A549 (cell line): ENCODE data around the gene CHST11. TPM values are rescaled to one million over a fixed set of nuclear protein-coding genes. Genes with fewer than 3 reads are reported as not detected.

Experiments used
- ATAC-seq, 2 experiments: fragments of 200-7000 bp in 1 of 2; fragments of >200 bp in 1 of 2; cut with Nextera tagmentation in 1 of 2; cut with Tn5 transposase in 1 of 2; 3 replicates each; pipeline versions ENCODE4 v1.8.0 to v1.9.1; 2018 to 2020; ENCODE audit warnings: mild to moderate bottlenecking in 1 of 2, moderate library complexity in 1 of 2
- CTCF ChIA-PET: fragments of 300-600 bp; sonication (Branson Sonifier 250); formaldehyde crosslinking; extraction: SDS; loops from one replicate; lab custom pipeline; 2021; ENCODE audit warnings: antibody characterized with exemption, inconsistent platforms; lab: Yijun Ruan, JAX
- POLR2A ChIA-PET: fragments of 350-600 bp; formaldehyde crosslinking; extraction: SDS; loops from one replicate; lab custom pipeline; 2021; ENCODE audit warnings: antibody characterized with exemption, inconsistent platforms; lab: Yijun Ruan, JAX
- DNase-seq, 2 experiments: peaks; one replicate each; pipeline versions ENCODE4 v3.0.0 to v3.0.0-alpha.2; 2011 to 2016; ENCODE audit warnings: low read depth in 1 of 2, low spot score in 1 of 2
- FAIRE-seq: peaks from 2 replicates; lab custom pipeline; 2011; peaks lifted over from hg19 to GRCh38; lab: Jason Lieb, UNC
- H3K27ac ChIP-seq, 2 experiments: fragments of >200 bp; sonication (Bioruptor Twin); formaldehyde crosslinking; 3 replicates each; pipeline ENCODE4 v1.5.1; 2016 to 2017
- H3K4me1 ChIP-seq: fragments of >200 bp; sonication (Bioruptor Twin); formaldehyde crosslinking; 3 replicates; pipeline ENCODE4 v1.6.1; 2016
- H3K4me2 ChIP-seq: fragments of >200 bp; sonication (Bioruptor Twin); formaldehyde crosslinking; 3 replicates; pipeline ENCODE4 v1.6.1; 2016
- H3K4me3 ChIP-seq: fragments of >200 bp; sonication (Bioruptor Twin); formaldehyde crosslinking; 3 replicates; pipeline ENCODE4 v1.5.1; 2016
- H3K9me3 ChIP-seq: fragments of >200 bp; sonication (Bioruptor Twin); formaldehyde crosslinking; 3 replicates; pipeline ENCODE4 v1.6.1; 2016
- CHD2 ChIP-seq: fragments of 150-350 bp; IDR thresholded peaks from 2 replicates; pipeline ENCODE4 v1.6.1; 2014; ENCODE audit warnings: low read length; ENCODE audit not compliant: partially characterized antibody
- EHF ChIP-seq: fragments of 250-450 bp; sonication (Bioruptor Pico); IDR thresholded peaks from 2 replicates; pipeline ENCODE4 v1.5.0; 2020; ENCODE audit warnings: mild to moderate bottlenecking
- ESRRA ChIP-seq: fragments of 150-350 bp; IDR thresholded peaks from 2 replicates; pipeline ENCODE4 v1.6.1; 2014; ENCODE audit warnings: mild to moderate bottlenecking, low read length, borderline replicate concordance
- HDAC2 ChIP-seq: fragments of 200-600 bp; sonication (generic); IDR thresholded peaks from 2 replicates; pipeline ENCODE4 v1.6.1; 2016
- HEYL ChIP-seq: fragments of 250-450 bp; sonication (Bioruptor Pico); IDR thresholded peaks from 2 replicates; pipeline ENCODE4 v1.8.0; 2021; ENCODE audit warnings: mild to moderate bottlenecking, moderate library complexity
- HOXB5 ChIP-seq: fragments of 250-450 bp; sonication (Bioruptor Pico); IDR thresholded peaks from 2 replicates; pipeline ENCODE4 v1.5.0; 2020; ENCODE audit warnings: mild to moderate bottlenecking, moderate library complexity
- JUN ChIP-seq, 2 experiments: fragments of >200 bp; sonication (Bioruptor Twin); formaldehyde crosslinking; IDR thresholded peaks; 2 replicates in 1 of 2; 3 replicates in 1 of 2; pipeline ENCODE4 v1.6.1; 2016 to 2017
- JUNB ChIP-seq: fragments of >200 bp; sonication (Bioruptor Twin); formaldehyde crosslinking; IDR thresholded peaks from 2 replicates; pipeline ENCODE4 v1.6.1; 2016
- KDM5A ChIP-seq: fragments of 200-600 bp; sonication (generic); IDR thresholded peaks from 2 replicates; pipeline ENCODE4 v1.6.1; 2016; ENCODE audit warnings: antibody characterized with exemption, mild to moderate bottlenecking
- MAFK ChIP-seq: fragments of 450-650 bp; IDR thresholded peaks from 2 replicates; pipeline ENCODE4 v1.6.1; 2014; ENCODE audit not compliant: partially characterized antibody
- MAZ ChIP-seq: fragments of 150-350 bp; IDR thresholded peaks from 2 replicates; pipeline ENCODE4 v1.6.1; 2014; ENCODE audit warnings: antibody characterized with exemption, low read depth, low read length, borderline replicate concordance
- NR3C1 ChIP-seq: fragments of >200 bp; sonication (Bioruptor Twin); formaldehyde crosslinking; IDR thresholded peaks from 3 replicates; pipeline ENCODE4 v1.6.1; 2017
- POLR2AphosphoS2 ChIP-seq: conservative IDR thresholded peaks from 2 replicates; pipeline ENCODE4 v1.6.1; 2012; ENCODE audit warnings: low read length, improper control_type of control experiment, inconsistent platforms
- RARB ChIP-seq: fragments of 250-450 bp; sonication (Bioruptor Pico); IDR thresholded peaks from 2 replicates; pipeline ENCODE4 v1.8.0; 2021; ENCODE audit warnings: mild to moderate bottlenecking, moderate library complexity
- RNF2 ChIP-seq: fragments of 200-600 bp; sonication (generic); IDR thresholded peaks from 2 replicates; pipeline ENCODE4 v1.6.1; 2016; ENCODE audit warnings: low read depth, mild to moderate bottlenecking, antibody characterized with exemption, moderate library complexity, borderline replicate concordance
- TP53 ChIP-seq: fragments of 250-450 bp; sonication (Bioruptor Pico); IDR thresholded peaks from 2 replicates; pipeline ENCODE4 v1.5.0; 2021; ENCODE audit warnings: mild to moderate bottlenecking, moderate library complexity
- ZC3H11A ChIP-seq: fragments of 450-650 bp; IDR thresholded peaks from 2 replicates; pipeline ENCODE4 v1.6.1; 2014; ENCODE audit warnings: antibody characterized with exemption, mild to moderate bottlenecking
- ZFP36 ChIP-seq: fragments of 450-650 bp; IDR thresholded peaks from 2 replicates; pipeline ENCODE4 v1.6.1; 2014; ENCODE audit warnings: borderline replicate concordance; ENCODE audit not compliant: partially characterized antibody
- ZNF302 ChIP-seq: fragments of 250-450 bp; sonication (Bioruptor Pico); IDR thresholded peaks from 2 replicates; pipeline ENCODE4 v1.9.0; 2021; ENCODE audit warnings: inconsistent platforms, mild to moderate bottlenecking, moderate library complexity
- WGBS: methylation state at CpG from one replicate; pipeline ENCODE4 v1.1.6; 2017; ENCODE audit errors: missing lambda C conversion rate; 5-methylcytosine and 5-hydroxymethylcytosine counted together
- polyA plus RNA-seq, 4 experiments: library from polyadenylated mRNA; depleted of rRNA in 3 of 4; stranded (reverse); fragments of >200 nt; fragmentation: RNase III in 1 of 4; extraction: RNeasy Plus Mini Kit Qiagen cat#74134 plus additional on column Dnase treatment in 1 of 4; gene quantifications; 2 replicates in 3 of 4; 3 replicates in 1 of 4; pipeline ENCODE4 v1.2.3, GENCODE V29; 2011 to 2017
- TF ChIP-seq, protein P1 (sequence below): fragments of 150-350 bp; IDR thresholded peaks from 2 replicates; pipeline ENCODE4 v1.6.1; 2014; ENCODE audit warnings: low read depth, mild to moderate bottlenecking, low read length
- TF ChIP-seq, protein P2 (sequence below): fragments of 250-450 bp; sonication (Bioruptor Pico); IDR thresholded peaks from 2 replicates; pipeline ENCODE4 v1.5.0; 2020; ENCODE audit warnings: low read depth, mild to moderate bottlenecking, moderate library complexity
- TF ChIP-seq, protein P3 (sequence below): fragments of 450-650 bp; IDR thresholded peaks from 2 replicates; pipeline ENCODE4 v1.6.1; 2014; ENCODE audit warnings: antibody characterized with exemption
- TF ChIP-seq, protein P4 (sequence below): fragments of 250-450 bp; sonication (Bioruptor Pico); IDR thresholded peaks from 2 replicates; pipeline ENCODE4 v1.5.0; 2021; ENCODE audit warnings: mild to moderate bottlenecking, moderate library complexity, borderline replicate concordance

CHST11 gene
- polyA plus RNA-seq, 2 of the 4 experiments (the other 2 are of a cell fraction) = 19.2 to 21.8 TPM

DNA sequence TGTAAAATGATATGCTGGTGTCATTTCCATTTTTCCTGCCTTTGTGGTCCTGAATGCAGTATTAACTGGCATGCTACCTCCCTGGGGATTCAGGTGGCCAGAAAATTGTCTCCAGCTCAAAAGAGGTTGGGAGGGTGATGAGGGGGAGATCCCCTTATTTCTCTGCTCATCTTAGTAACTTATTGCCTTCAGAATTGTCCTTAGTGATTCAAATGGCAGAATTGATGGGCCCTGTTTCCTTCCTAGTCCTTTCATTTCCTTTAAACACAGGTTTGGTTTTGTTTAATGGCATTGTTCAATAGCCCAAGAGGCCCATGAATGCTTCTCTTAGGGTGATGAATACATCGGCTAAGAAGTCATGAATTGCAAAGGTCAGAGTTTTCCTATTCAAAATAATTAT is 294.4 kb downstream of the CHST11 start:
- TF ChIP-seq KDM5A (no peak), ZNF302 (CRISPR knock-in tag) (no peak), TP53 (CRISPR knock-in tag) (no peak), EHF (no peak), HOXB5 (no peak), JUN (IDR thresholded peaks at IDR 0.05) (no peak), ZFP36 (no peak), CHD2 (no peak)
- TF ChIP-seq, protein P1, sequence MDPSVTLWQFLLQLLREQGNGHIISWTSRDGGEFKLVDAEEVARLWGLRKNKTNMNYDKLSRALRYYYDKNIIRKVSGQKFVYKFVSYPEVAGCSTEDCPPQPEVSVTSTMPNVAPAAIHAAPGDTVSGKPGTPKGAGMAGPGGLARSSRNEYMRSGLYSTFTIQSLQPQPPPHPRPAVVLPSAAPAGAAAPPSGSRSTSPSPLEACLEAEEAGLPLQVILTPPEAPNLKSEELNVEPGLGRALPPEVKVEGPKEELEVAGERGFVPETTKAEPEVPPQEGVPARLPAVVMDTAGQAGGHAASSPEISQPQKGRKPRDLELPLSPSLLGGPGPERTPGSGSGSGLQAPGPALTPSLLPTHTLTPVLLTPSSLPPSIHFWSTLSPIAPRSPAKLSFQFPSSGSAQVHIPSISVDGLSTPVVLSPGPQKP = no peak
- CTCF ChIA-PET = no interaction called here
- DNase-seq (no peak), FAIRE-seq (no peak), ATAC-seq (no peak)
- POLR2A ChIA-PET = no interaction called here
- H3K4me3 ChIP-seq = no peak overlapping the region
- H3K4me1 ChIP-seq = 0 out of 3 replicates have a peak, but pooled peaks cover 5% of the 10 kb centered on the region
- H3K9me3 ChIP-seq = no peaks in the 10 kb centered on the region
- 86% methylated on average over 1 of the region's 1 CpG for WGBS
- no peak overlapping the region for H3K27ac ChIP-seq
- no peak overlapping the region for H3K4me2 ChIP-seq

DNA sequence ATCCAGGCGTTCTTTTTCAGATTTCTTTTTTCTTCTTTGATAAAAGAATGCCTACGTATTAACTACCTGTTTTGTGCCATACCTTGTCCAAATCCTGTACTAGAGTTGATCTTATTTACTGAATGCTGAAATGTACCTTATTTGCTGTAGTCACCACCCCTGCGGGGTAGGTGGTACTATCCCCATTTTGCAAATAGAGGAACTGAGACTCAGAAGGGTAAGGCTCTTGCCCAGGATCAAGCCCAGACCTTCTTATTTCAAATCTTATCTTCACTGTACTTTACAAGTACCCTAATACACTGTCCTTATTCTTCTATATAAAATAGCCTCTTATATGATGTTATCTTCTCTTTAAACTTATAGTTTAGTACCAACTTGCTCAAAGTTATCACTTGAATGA is 294.8 kb downstream of the CHST11 start:
- no peak overlapping the region for H3K4me3 ChIP-seq
- TF ChIP-seq HEYL (no peak), CHD2 (no peak), RNF2 (no peak), JUNB (no peak), HDAC2 (no peak), RARB (CRISPR knock-in tag) (no peak), ESRRA (no peak), MAZ (no peak), ZC3H11A (no peak), POLR2AphosphoS2 (no peak), MAFK (no peak)
- TF ChIP-seq, protein P2, sequence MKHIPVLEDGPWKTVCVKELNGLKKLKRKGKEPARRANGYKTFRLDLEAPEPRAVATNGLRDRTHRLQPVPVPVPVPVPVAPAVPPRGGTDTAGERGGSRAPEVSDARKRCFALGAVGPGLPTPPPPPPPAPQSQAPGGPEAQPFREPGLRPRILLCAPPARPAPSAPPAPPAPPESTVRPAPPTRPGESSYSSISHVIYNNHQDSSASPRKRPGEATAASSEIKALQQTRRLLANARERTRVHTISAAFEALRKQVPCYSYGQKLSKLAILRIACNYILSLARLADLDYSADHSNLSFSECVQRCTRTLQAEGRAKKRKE (CRISPR knock-in tag) = no peak
- H3K4me2 ChIP-seq = no peak overlapping the region
- H3K9me3 ChIP-seq = no peaks in the 10 kb centered on the region
- H3K4me1 ChIP-seq = 0 out of 3 replicates have a peak, but pooled peaks cover 5% of the 10 kb centered on the region
- ATAC-seq (no peak), FAIRE-seq (no peak), DNase-seq (no peak)
- POLR2A ChIA-PET = no interaction called here
- no peak overlapping the region for H3K27ac ChIP-seq
- CTCF ChIA-PET = interaction anchor here (0.9 kb wide), 1 partner anchor 39 kb away, joined by 3 read pairs; no protein-coding TSS in a partner anchor
- WGBS = 86% methylated on average over 3 of the region's 3 CpGs

DNA sequence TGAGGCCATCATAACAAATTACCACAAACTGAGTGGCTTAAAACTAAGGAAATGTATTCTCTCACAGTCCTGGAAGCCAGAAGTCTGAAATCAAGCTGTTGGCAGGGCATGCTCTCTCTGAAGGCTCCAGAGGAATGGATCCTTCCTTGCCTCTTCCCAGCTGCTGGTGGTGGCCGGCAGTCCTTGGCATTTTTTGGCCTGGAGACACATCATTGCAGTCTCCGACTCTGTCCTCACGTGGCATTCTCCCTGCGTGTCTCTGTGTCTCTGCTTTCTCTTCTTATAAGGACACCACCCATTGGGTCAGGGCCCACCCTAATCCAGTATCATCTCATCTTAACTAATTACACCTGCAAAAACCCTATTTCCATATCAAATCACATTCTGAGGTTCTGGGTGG is 295.3 kb downstream of the CHST11 start:
- TF ChIP-seq NR3C1 = no peak
- TF ChIP-seq JUNB = no peak
- TF ChIP-seq, protein P3, sequence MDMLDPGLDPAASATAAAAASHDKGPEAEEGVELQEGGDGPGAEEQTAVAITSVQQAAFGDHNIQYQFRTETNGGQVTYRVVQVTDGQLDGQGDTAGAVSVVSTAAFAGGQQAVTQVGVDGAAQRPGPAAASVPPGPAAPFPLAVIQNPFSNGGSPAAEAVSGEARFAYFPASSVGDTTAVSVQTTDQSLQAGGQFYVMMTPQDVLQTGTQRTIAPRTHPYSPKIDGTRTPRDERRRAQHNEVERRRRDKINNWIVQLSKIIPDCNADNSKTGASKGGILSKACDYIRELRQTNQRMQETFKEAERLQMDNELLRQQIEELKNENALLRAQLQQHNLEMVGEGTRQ = no peak
- TF ChIP-seq, protein P4, sequence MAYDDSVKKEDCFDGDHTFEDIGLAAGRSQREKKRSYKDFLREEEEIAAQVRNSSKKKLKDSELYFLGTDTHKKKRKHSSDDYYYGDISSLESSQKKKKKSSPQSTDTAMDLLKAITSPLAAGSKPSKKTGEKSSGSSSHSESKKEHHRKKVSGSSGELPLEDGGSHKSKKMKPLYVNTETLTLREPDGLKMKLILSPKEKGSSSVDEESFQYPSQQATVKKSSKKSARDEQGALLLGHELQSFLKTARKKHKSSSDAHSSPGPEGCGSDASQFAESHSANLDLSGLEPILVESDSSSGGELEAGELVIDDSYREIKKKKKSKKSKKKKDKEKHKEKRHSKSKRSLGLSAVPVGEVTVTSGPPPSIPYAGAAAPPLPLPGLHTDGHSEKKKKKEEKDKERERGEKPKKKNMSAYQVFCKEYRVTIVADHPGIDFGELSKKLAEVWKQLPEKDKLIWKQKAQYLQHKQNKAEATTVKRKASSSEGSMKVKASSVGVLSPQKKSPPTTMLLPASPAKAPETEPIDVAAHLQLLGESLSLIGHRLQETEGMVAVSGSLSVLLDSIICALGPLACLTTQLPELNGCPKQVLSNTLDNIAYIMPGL = no peak
- TF ChIP-seq, protein P1 = no peak
- TF ChIP-seq, all 56 proteins: peak for 0
- POLR2A ChIA-PET = no interaction called here
- 93% methylated on average over 4 of the region's 4 CpGs for WGBS
- DNase-seq (no peak), FAIRE-seq (no peak), ATAC-seq (no peak)
- Histone ChIP-seq H3K4me3 (no peak overlapping the region), H3K4me1 (0 out of 3 replicates have a peak, but pooled peaks cover 5% of the 10 kb centered on the region), H3K27ac (no peak overlapping the region), H3K9me3 (no peaks in the 10 kb centered on the region), H3K4me2 (no peak overlapping the region)
- CTCF ChIA-PET = interaction anchor here (0.9 kb wide), 1 partner anchor 38 kb away, joined by 3 read pairs; no protein-coding TSS in a partner anchor
